MCF 10A (cell line): ENCODE measurements around the gene ITGA4. TPM values are rescaled to one million over a fixed set of nuclear protein-coding genes. Genes with fewer than 3 reads are reported as not detected.
A peak's percentile ranks its signal among the peaks of the same experiment; 100 is the strongest.

Source experiments
- BruUV-seq: library from RNA; stranded (reverse); fragments of 400-500 nt; replicated peaks from 2 replicates; lab custom pipeline; 2021; lab: Mats Ljungman, UMichigan
- CTCF ChIA-PET: fragments of 300-600 bp; sonication (Branson Sonifier 250); formaldehyde crosslinking; extraction: SDS; loops from one replicate; lab custom pipeline; 2021; ENCODE audit warnings: antibody characterized with exemption, inconsistent platforms; lab: Yijun Ruan, JAX
- POLR2A ChIA-PET: fragments of 300-600, 350-650 bp; sonication (Branson Sonifier 250); formaldehyde crosslinking; extraction: SDS; loops from one replicate; lab custom pipeline; 2020; ENCODE audit warnings: antibody characterized with exemption, inconsistent platforms; lab: Yijun Ruan, JAX
- DNase-seq: peaks from one replicate; pipeline ENCODE4 v3.0.0-alpha.2; 2018; ENCODE audit not compliant: unreplicated experiment
- H3K27ac Mint-ChIP-seq: one replicate; pipeline ENCODE4 v1.8.0; 2022; ENCODE audit warnings: mild to moderate bottlenecking, low read depth, mixed read lengths; ENCODE audit not compliant: unreplicated experiment
- H3K27me3 Mint-ChIP-seq: one replicate; pipeline ENCODE4 v1.8.0; 2022; ENCODE audit warnings: mixed read lengths; ENCODE audit not compliant: insufficient read depth, unreplicated experiment
- H3K36me3 Mint-ChIP-seq: one replicate; pipeline ENCODE4 v1.8.0; 2022; ENCODE audit warnings: mild to moderate bottlenecking, moderate library complexity, mixed read lengths; ENCODE audit not compliant: insufficient read depth, unreplicated experiment
- H3K4me1 Mint-ChIP-seq: one replicate; pipeline ENCODE4 v1.8.0; 2022; ENCODE audit warnings: mixed read lengths; ENCODE audit not compliant: insufficient read depth, unreplicated experiment
- H3K4me3 Mint-ChIP-seq: one replicate; pipeline ENCODE4 v1.8.0; 2022; ENCODE audit warnings: mild to moderate bottlenecking, moderate library complexity, mixed read lengths; ENCODE audit not compliant: unreplicated experiment
- H3K9me3 Mint-ChIP-seq: one replicate; pipeline ENCODE4 v1.8.0; 2022; ENCODE audit warnings: mixed read lengths; ENCODE audit not compliant: unreplicated experiment
- CTCF ChIP-seq: fragments of 200-600 bp; IDR thresholded peaks from one replicate; pipeline ENCODE4 v1.8.0; 2022; ENCODE audit warnings: antibody characterized with exemption, mild to moderate bottlenecking; ENCODE audit not compliant: unreplicated experiment
- intact Hi-C: fragments of 100-400 bp; cut with micrococcal nuclease; formaldehyde crosslinking; loops from 2 replicates; pipeline ENCODE4 v1.14.1; 2022
- total RNA-seq: library from RNA; stranded (reverse); gene quantifications from 2 replicates; pipeline ENCODE4 v1.2.3, GENCODE V29; 2022

Gene ITGA4
- total RNA-seq, 1 experiment from 2014 or later = 0.19 TPM

GRCh38 chr2:181578829-181579228 lies 121.6 kb downstream of the ITGA4 start:
- intact Hi-C loops = no loop called here
- H3K4me3 Mint-ChIP-seq = no peak overlapping the region
- no peaks in the 10 kb centered on the region for H3K27me3 Mint-ChIP-seq
- no TSS peak for BruUV-seq
- no peaks in the 10 kb centered on the region for H3K36me3 Mint-ChIP-seq
- H3K9me3 Mint-ChIP-seq = no peaks in the 10 kb centered on the region
- POLR2A ChIA-PET = no interaction called here
- no peak for DNase-seq
- CTCF ChIA-PET = interaction anchor here (0.6 kb wide), 1 partner anchor 135 kb away, joined by 3 read pairs; no protein-coding TSS in a partner anchor
- no peak overlapping the region for H3K27ac Mint-ChIP-seq
- H3K4me1 Mint-ChIP-seq = no peaks in the 10 kb centered on the region
- no peak for TF ChIP-seq CTCF

DNA sequence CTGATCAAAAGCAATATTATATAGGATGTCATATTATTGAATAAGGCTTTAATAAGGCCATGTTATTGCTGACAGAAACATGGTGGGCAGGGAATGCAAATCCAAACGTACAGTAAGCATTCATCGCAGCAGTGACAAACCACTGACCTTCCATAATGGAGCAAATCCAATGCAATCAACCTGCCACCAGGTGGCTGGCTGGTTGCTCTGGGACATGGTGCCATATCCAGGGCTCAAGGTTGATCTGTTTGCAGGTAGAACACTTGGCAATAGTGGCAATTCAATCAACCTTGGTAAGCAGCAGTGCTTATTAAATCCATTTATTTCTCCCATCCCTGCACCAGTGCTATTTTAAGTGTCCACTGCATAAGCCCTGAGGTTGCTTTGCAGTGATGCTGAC lies 124.3 kb downstream of the ITGA4 start:
- no peaks in the 10 kb centered on the region for H3K36me3 Mint-ChIP-seq

DNA sequence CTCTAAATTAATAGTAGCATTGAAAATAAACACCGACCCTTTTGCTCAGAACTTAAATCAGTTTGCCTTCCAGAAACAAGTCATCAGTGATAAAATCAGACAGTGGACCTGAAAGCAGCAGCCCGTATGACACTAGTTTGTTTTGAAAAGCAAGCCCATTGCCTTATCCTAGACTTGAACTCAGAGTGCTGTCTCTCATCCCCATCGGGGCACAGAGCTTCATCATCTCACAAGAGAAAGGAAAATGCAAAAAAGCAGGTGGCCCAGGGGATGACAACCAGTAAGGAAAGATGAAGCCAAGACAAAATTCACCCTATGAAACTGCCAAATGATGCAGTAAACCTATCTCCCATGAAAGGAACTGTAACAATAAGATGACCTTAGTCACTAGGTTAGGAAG lies 128.5 kb downstream of the ITGA4 start:
- no TSS peak for BruUV-seq
- TF ChIP-seq CTCF = no peak
- Mint-ChIP-seq H3K9me3 (no peaks in the 10 kb centered on the region), H3K4me3 (no peak overlapping the region), H3K27ac (no peak overlapping the region), H3K27me3 (no peaks in the 10 kb centered on the region), H3K4me1 (no peaks in the 10 kb centered on the region), H3K36me3 (no peaks in the 10 kb centered on the region)
- intact Hi-C loops = no loop called here
- POLR2A ChIA-PET = interaction anchor here (0.6 kb wide), 1 partner anchor 262 kb away, joined by 3 read pairs; no protein-coding TSS in a partner anchor
- DNase-seq = no peak
- CTCF ChIA-PET = interaction anchor here (1.3 to 1.7 kb wide), 2 partner anchors 13 to 130 kb away, joined by 5 to 7 read pairs; no protein-coding TSS in a partner anchor

More for the DNA sequence above, 124.3 kb downstream of the ITGA4 start:
- intact Hi-C loops = no loop called here
- no peaks in the 10 kb centered on the region for H3K4me1 Mint-ChIP-seq
- BruUV-seq = no TSS peak
- no peak overlapping the region for H3K4me3 Mint-ChIP-seq
- no peaks in the 10 kb centered on the region for H3K9me3 Mint-ChIP-seq
- DNase-seq = no peak
- CTCF ChIA-PET = interaction anchor here (1.1 kb wide), 1 partner anchor 133 kb away, joined by 6 read pairs; no protein-coding TSS in a partner anchor
- POLR2A ChIA-PET = no interaction called here
- TF ChIP-seq CTCF = peak; percentile 17
- H3K27me3 Mint-ChIP-seq = no peaks in the 10 kb centered on the region
- H3K27ac Mint-ChIP-seq = no peak overlapping the region

Other genes with a start within 250 kb of the ITGA4 start
- 0.23 TPM in 1 of 2 replicates, not detected in the other for gene CERKL, start 199.7 kb downstream of the ITGA4 start, total RNA-seq
- not detected in 2 replicates for gene NEUROD1, start 223.1 kb downstream of the ITGA4 start, total RNA-seq